ELR (cell line): ENCODE results near the gene EXOSC7.

Experiments used
- DNase-seq: peaks from one replicate; pipeline ENCODE4 v3.0.0-alpha.2; 2015; ENCODE audit warnings: low read depth

Gene EXOSC7

GRCh38 chr3:45024542-45025255 lies 48.7 kb downstream of the EXOSC7 start:
- DNase-seq: no peak

GRCh38 chr3:45026038-45026437 lies 50.0 kb downstream of the EXOSC7 start, which contains the start of gene CLEC3B:
Gene CLEC3B (plus strand): TSS chr3:45026303. CDS start chr3:45026363, 60 bp downstream.
- peak; percentile 20 for DNase-seq

GRCh38 chr3:45026957-45027356 lies 50.9 kb downstream of the EXOSC7 start:
- peak; percentile 52 for DNase-seq

- no peak for DNase-seq
Measured at GRCh38 chr3:45027441-45027840, 51.4 kb downstream of the EXOSC7 start.

- no peak for DNase-seq
Measured at GRCh38 chr3:45029216-45029615, 53.2 kb downstream of the EXOSC7 start.

- peak; percentile 60 for DNase-seq
Measured at GRCh38 chr3:45029661-45030060, 53.6 kb downstream of the EXOSC7 start.

GRCh38 chr3:45031531-45031930 lies 55.5 kb downstream of the EXOSC7 start:
- DNase-seq: no peak

- DNase-seq: no peak
Measured at GRCh38 chr3:45032113-45032512, 56.1 kb downstream of the EXOSC7 start.

GRCh38 chr3:45033791-45034190 lies 57.7 kb downstream of the EXOSC7 start:
- DNase-seq: no peak

GRCh38 chr3:45034612-45035252 lies 58.7 kb downstream of the EXOSC7 start:
- DNase-seq: peak; percentile 24

- peak; percentile 36 for DNase-seq
Measured at GRCh38 chr3:45035441-45036301, 59.6 kb downstream of the EXOSC7 start.

- DNase-seq: peak; percentile 94
Measured at GRCh38 chr3:45037720-45038455, 61.8 kb downstream of the EXOSC7 start.

- no peak for DNase-seq
Measured at GRCh38 chr3:45041666-45042065, 65.6 kb downstream of the EXOSC7 start.

- DNase-seq: no peak
Measured at GRCh38 chr3:45042162-45042561, 66.1 kb downstream of the EXOSC7 start.

GRCh38 chr3:45043728-45044299 lies 67.8 kb downstream of the EXOSC7 start:
- peak; percentile 88 for DNase-seq

GRCh38 chr3:45048244-45048643 lies 72.2 kb downstream of the EXOSC7 start:
- DNase-seq: peak; percentile 55

GRCh38 chr3:45049807-45050206 lies 73.8 kb downstream of the EXOSC7 start:
- no peak for DNase-seq

GRCh38 chr3:45051685-45052084 lies 75.6 kb downstream of the EXOSC7 start:
- no peak for DNase-seq

GRCh38 chr3:45053805-45054195 lies 77.8 kb downstream of the EXOSC7 start:
- DNase-seq: peak; percentile 25

GRCh38 chr3:45054196-45054857 lies 78.3 kb downstream of the EXOSC7 start:
- DNase-seq: peak; percentile 54

GRCh38 chr3:45055032-45055410 lies 79.0 kb downstream of the EXOSC7 start:
- peak; percentile 88 for DNase-seq
